PC-3 (cell line): ENCODE results near the gene RSAD1. TPM values are rescaled to one million over a fixed set of nuclear protein-coding genes. Genes with fewer than 3 reads are reported as not detected.

ENCODE experiments used
- ATAC-seq: fragments of 200-7000 bp; cut with Tn5 transposase; 2 replicates; pipeline ENCODE4 v1.9.1; 2020; ENCODE audit warnings: mild to moderate bottlenecking, moderate library complexity
- BruUV-seq: library from RNA; stranded (reverse); fragments of 400-500 nt; replicated peaks from 2 replicates; lab custom pipeline; 2021; lab: Mats Ljungman, UMichigan
- CTCF ChIA-PET: fragments of 300-600 bp; sonication (Branson Sonifier 250); formaldehyde crosslinking; loops from one replicate; lab custom pipeline; 2022; ENCODE audit warnings: antibody characterized with exemption; lab: Charles Lee
- POLR2A ChIA-PET: fragments of 300-600 bp; sonication (Branson Sonifier 250); formaldehyde crosslinking; loops from one replicate; lab custom pipeline; 2022; ENCODE audit warnings: antibody characterized with exemption; ENCODE audit not compliant: unreplicated experiment; lab: Charles Lee
- DNase-seq: peaks from one replicate; pipeline ENCODE4 v3.0.0-alpha.2; 2015
- H2AFZ ChIP-seq: fragments of 300-600 bp; sonication (generic); 2 replicates; pipeline ENCODE4 v1.6.0; 2016; ENCODE audit warnings: antibody characterized with exemption, low read length
- H3F3A ChIP-seq: fragments of 300-600 bp; sonication (generic); one replicate; pipeline ENCODE4 v1.6.0; 2017; ENCODE audit warnings: antibody characterized with exemption, low read length, control low read depth, mild to moderate bottlenecking; ENCODE audit not compliant: unreplicated experiment
- H3K27ac ChIP-seq: fragments of 300-600 bp; sonication (generic); 2 replicates; pipeline ENCODE4 v1.5.1; 2016; ENCODE audit warnings: mild to moderate bottlenecking, low read length
- H3K27me3 ChIP-seq: fragments of 300-600 bp; sonication (generic); 2 replicates; pipeline ENCODE4 v1.6.1; 2016; ENCODE audit warnings: low read length, mixed read lengths
- H3K36me3 ChIP-seq: fragments of 300-600 bp; sonication (generic); 2 replicates; pipeline ENCODE4 v1.6.1; 2016; ENCODE audit warnings: low read depth, mixed run types, low read length, mixed read lengths
- H3K4me1 ChIP-seq: fragments of 300-600 bp; sonication (generic); 2 replicates; pipeline ENCODE4 v1.5.1; 2016; ENCODE audit warnings: low read length; ENCODE audit not compliant: insufficient read depth
- H3K4me2 ChIP-seq: fragments of 300-600 bp; sonication (generic); 2 replicates; pipeline ENCODE4 v1.6.0; 2016; ENCODE audit warnings: low read length
- H3K4me3 ChIP-seq: fragments of 300-600 bp; sonication (generic); 2 replicates; pipeline ENCODE4 v1.5.1; 2016; ENCODE audit warnings: mild to moderate bottlenecking, low read length, mixed read lengths
- H3K79me2 ChIP-seq: fragments of 300-600 bp; sonication (generic); 2 replicates; pipeline ENCODE4 v1.6.1; 2017; ENCODE audit warnings: low read length, mixed read lengths
- H3K9ac ChIP-seq: fragments of 300-600 bp; sonication (generic); 2 replicates; pipeline ENCODE4 v1.6.0; 2016; ENCODE audit warnings: mild to moderate bottlenecking, low read length
- H3K9me2 ChIP-seq: fragments of 300-600 bp; sonication (generic); replicated peaks from 2 replicates; pipeline ENCODE4 v1.6.1; 2016; ENCODE audit warnings: mixed run types, low read length, mixed read lengths
- H3K9me3 ChIP-seq: fragments of 300-600 bp; sonication (generic); 2 replicates; pipeline ENCODE4 v1.6.1; 2016; ENCODE audit warnings: low read length, mixed read lengths
- H4K20me1 ChIP-seq: fragments of 300-600 bp; sonication (generic); 2 replicates; pipeline ENCODE4 v1.6.1; 2016; ENCODE audit warnings: low read length, mixed read lengths
- EZH2 ChIP-seq: fragments of 300-600 bp; sonication (generic); IDR thresholded peaks from one replicate; pipeline ENCODE4 v1.6.1; 2017; ENCODE audit warnings: antibody characterized with exemption, mild to moderate bottlenecking, low read length; ENCODE audit not compliant: unreplicated experiment
- EZH2phosphoT487 ChIP-seq: fragments of 300-600 bp; sonication (generic); IDR thresholded peaks from 2 replicates; pipeline ENCODE4 v1.6.1; 2018; ENCODE audit warnings: mild to moderate bottlenecking, antibody characterized with exemption, low read length, borderline replicate concordance
- intact Hi-C: fragments of 100-400 bp; cut with micrococcal nuclease; formaldehyde crosslinking; loops from 2 replicates; pipeline ENCODE4 v1.9.0; 2023
- total RNA-seq: library from RNA; depleted of rRNA; stranded (reverse); fragments of >200 nt; gene quantifications from 2 replicates; pipeline ENCODE4 v1.2.3, GENCODE V29; 2014
- TF ChIP-seq, protein P1 (sequence below): fragments of 300-600 bp; sonication (generic); conservative IDR thresholded peaks from 2 replicates; pipeline ENCODE4 v1.5.1; 2017; ENCODE audit warnings: antibody characterized with exemption, low read depth, mild to moderate bottlenecking, low read length

Gene RSAD1
- total RNA-seq, 1 experiment from 2014 or later = 37.7 TPM

DNA sequence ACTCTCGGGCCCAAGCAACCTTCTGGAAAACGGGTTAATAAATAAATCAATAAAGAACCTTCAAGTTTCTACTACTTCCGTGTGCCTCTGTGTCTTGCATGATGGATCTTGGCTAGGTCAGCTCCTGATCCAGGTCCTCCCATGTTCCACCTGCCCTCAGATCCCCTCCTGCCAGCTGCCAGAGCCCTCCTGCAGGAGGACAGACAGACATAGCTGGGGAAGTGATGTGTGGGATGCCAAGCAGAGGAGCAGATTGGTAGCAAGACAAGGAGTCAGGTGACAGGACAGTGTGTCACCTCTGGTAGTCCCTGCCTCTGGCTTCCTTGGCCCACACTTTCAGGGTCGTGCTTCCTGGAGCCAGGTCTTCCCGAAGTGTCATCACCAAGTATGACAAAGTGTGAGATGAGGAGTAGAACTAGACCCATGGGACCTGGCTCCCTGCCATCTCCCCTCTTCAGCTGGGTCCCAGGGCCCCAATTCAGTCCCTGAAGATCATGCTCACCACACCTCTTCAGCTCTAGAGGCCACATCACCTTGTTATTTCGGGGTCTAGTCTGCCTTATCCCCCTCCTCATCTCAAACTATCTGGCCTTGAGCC is 52.9 kb downstream of the RSAD1 start:
- H4K20me1 ChIP-seq = no peaks in the 10 kb centered on the region
- H3K9me3 ChIP-seq = no peaks in the 10 kb centered on the region
- H3K9me2 ChIP-seq = no peaks in the 10 kb centered on the region
- H3K4me3 ChIP-seq = no peak overlapping the region
- H3K27ac ChIP-seq = no peak overlapping the region
- H3K36me3 ChIP-seq = peaks cover 4% of the 10 kb centered on the region; the same call in 1 of the 2 replicates
- ATAC-seq (no peak), DNase-seq (no peak)
- no peaks in the 10 kb centered on the region for H3F3A ChIP-seq
- H3K79me2 ChIP-seq = peaks cover 34% of the 10 kb centered on the region
- POLR2A ChIA-PET = no interaction called here
- peak overlapping the region; percentile 95 for H3K4me2 ChIP-seq
- no TSS peak for BruUV-seq
- TF ChIP-seq, protein P1, sequence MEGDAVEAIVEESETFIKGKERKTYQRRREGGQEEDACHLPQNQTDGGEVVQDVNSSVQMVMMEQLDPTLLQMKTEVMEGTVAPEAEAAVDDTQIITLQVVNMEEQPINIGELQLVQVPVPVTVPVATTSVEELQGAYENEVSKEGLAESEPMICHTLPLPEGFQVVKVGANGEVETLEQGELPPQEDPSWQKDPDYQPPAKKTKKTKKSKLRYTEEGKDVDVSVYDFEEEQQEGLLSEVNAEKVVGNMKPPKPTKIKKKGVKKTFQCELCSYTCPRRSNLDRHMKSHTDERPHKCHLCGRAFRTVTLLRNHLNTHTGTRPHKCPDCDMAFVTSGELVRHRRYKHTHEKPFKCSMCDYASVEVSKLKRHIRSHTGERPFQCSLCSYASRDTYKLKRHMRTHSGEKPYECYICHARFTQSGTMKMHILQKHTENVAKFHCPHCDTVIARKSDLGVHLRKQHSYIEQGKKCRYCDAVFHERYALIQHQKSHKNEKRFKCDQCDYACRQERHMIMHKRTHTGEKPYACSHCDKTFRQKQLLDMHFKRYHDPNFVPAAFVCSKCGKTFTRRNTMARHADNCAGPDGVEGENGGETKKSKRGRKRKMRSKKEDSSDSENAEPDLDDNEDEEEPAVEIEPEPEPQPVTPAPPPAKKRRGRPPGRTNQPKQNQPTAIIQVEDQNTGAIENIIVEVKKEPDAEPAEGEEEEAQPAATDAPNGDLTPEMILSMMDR = no peak
- TF ChIP-seq EZH2phosphoT487 (no peak), EZH2 (no peak)
- H3K9ac ChIP-seq = no peak overlapping the region
- H3K27me3 ChIP-seq = no peaks in the 10 kb centered on the region
- CTCF ChIA-PET = no interaction called here
- 0 out of 2 replicates have a peak overlapping the region, but pooled peaks have one; percentile 75 for H2AFZ ChIP-seq
- intact Hi-C loops = loop anchor here (2.0 kb wide), 1 partner anchor 49 kb away; no protein-coding TSS in a partner anchor
- H3K4me1 ChIP-seq = peaks cover 33% of the 10 kb centered on the region

DNA sequence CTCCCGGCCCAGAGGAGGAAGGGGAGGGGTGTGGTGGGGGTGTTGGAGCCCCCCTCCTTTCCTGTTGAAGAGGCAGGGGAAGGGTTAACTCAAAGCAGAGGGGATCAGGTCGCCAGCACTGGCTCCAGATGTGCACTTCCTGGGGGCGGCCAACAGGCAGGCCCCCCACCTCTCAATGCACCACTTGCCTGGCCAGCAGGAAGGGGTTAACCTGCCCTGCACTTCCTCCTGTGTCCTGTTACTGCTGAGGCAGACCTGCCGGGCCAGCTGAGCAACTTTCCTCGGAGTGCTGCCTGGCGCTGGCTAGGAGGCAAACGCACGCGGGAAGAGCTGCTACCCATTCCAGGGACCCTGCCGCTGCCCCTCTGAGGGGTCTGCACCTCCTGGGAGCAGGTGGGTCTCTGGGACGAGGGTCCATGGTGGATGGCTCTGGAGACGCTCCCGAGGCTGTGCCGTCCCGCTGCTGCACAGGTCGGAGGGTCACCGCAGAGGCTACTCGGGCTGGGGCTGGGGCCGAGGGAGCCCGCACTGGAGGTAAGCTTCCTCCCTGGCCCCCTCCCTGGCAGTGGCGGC is 53.9 kb downstream of the RSAD1 start, which contains the start of gene EPN3:
Gene EPN3 (plus strand): TSS at position 284 of the 573 bp plus-strand sequence. CDS start 3,822 bp downstream, outside the sequence.
- ATAC-seq (peak; percentile 53), DNase-seq (peak; percentile 86)
- peak within 1 kb of the TSS; percentile 66 for H3K9ac ChIP-seq
- peak within 1 kb of the TSS; percentile 75 for H2AFZ ChIP-seq
- peak within 1 kb of the TSS; percentile 76 for H3K27ac ChIP-seq
- peaks cover 35% of the 10 kb centered on the region for H3K79me2 ChIP-seq
- ChIA-PET CTCF (interaction anchor here (1.4 kb wide), 1 partner anchor 31 kb away, joined by 3 read pairs; no protein-coding TSS in a partner anchor), POLR2A (interaction anchor here (0.5 kb wide), 1 partner anchor 32 kb away, joined by 3 read pairs; no protein-coding TSS in a partner anchor)
- H3K4me2 ChIP-seq = peak within 1 kb of the TSS; percentile 95
- peaks cover 11% of the 10 kb centered on the region; the same call in 1 of the 2 replicates for H3K36me3 ChIP-seq
- H3K27me3 ChIP-seq = no peaks in the 10 kb centered on the region
- no peaks in the 10 kb centered on the region for H3K9me2 ChIP-seq
- H3F3A ChIP-seq = no peaks in the 10 kb centered on the region
- H4K20me1 ChIP-seq = no peaks in the 10 kb centered on the region
- intact Hi-C loops = loop anchor here (2.0 kb wide), 1 partner anchor 50 kb away; no protein-coding TSS in a partner anchor
- TF ChIP-seq EZH2 (no peak), EZH2phosphoT487 (no peak)
- TF ChIP-seq, protein P1 = no peak
- H3K4me3 ChIP-seq = peak within 1 kb of the TSS; percentile 78
- H3K9me3 ChIP-seq = no peaks in the 10 kb centered on the region
- peaks cover 33% of the 10 kb centered on the region for H3K4me1 ChIP-seq
- BruUV-seq = no TSS peak
